GM12873 (cell line): ENCODE measurements around the gene NCOR2.

ENCODE experiments used
- CTCF ChIP-seq: IDR thresholded peaks from 2 replicates; pipeline ENCODE4 v1.5.1; 2012; ENCODE audit warnings: low read depth, mild to moderate bottlenecking, moderate library complexity, low read length, control low read depth; ENCODE audit not compliant: insufficient read depth; ENCODE audit errors: missing control alignments

NCOR2 gene

GRCh38 chr12:124570810-124571209 lies 3.4 kb upstream of the NCOR2 start:
- TF ChIP-seq CTCF, result no peak

GRCh38 chr12:124569375-124570148 lies 2.1 kb upstream of the NCOR2 start:
- TF ChIP-seq CTCF, result no peak

- TF ChIP-seq CTCF, result peak; percentile 41
Measured at GRCh38 chr12:124568431-124569374, 1.3 kb upstream of the NCOR2 start.

DNA sequence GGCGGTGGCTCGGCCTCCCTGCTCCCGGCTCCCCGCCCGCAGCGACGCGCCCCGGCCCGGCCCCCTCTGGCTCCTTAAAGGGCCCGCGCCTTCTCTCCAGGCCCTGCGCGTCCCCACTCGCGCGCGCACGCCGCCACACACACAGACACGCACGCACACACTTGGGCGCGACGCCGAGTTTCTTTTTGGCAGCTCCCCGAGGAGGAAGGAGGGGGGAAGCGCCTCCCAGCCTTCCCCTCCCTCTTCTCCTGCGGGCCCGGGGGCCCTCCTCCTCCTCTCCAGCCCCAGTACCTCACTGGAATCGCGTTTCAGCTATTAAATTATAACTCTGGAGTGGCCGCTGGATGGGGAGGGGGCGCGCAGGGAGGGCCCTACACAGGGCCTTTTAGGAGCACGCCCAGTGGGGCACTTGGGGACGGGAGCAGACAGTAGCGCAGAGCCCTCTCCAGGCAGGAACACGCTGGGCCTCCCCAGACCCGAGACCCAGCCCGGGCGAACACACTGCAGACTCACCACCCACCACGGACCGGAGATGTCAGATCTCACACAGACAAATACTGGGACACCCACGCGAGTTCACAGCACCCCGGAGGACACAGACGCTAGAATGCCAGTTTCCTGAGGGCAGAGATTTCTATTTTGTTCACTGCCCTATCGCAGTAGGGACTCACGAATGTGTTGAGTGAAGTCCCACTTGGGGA lies 411 bp upstream of the NCOR2 start:
- peak; percentile 10 for TF ChIP-seq CTCF

- peak; percentile 15 for TF ChIP-seq CTCF
Measured at GRCh38 chr12:124566161-124566996, 1.0 kb downstream of the NCOR2 start.

- no peak for TF ChIP-seq CTCF
Measured at GRCh38 chr12:124565656-124566160, 1.7 kb downstream of the NCOR2 start.
